Smooth muscle cell (in vitro differentiated cells): ENCODE data around the gene ABHD5. TPM values are rescaled to one million over a fixed set of nuclear protein-coding genes. Genes with fewer than 3 reads are reported as not detected.

Source experiments
- DNase-seq: peaks from one replicate; lab custom pipeline; 2025; ENCODE audit not compliant: unreplicated experiment; lab: John Stamatoyannopoulos, UW
- H2AFZ ChIP-seq: fragments of 200-600 bp; sonication (generic); 2 replicates; pipeline ENCODE4 v1.6.0; 2016; ENCODE audit warnings: antibody characterized with exemption, low read depth, mild to moderate bottlenecking
- H3F3A ChIP-seq: fragments of 200-600 bp; sonication (generic); 2 replicates; pipeline ENCODE4 v1.6.0; 2017; ENCODE audit warnings: antibody characterized with exemption, low read depth
- H3K27ac ChIP-seq: fragments of 200-600 bp; sonication (generic); 2 replicates; pipeline ENCODE4 v1.5.1; 2016; ENCODE audit warnings: low read depth, mild to moderate bottlenecking
- H3K27me3 ChIP-seq: fragments of 200-600 bp; sonication (generic); 2 replicates; pipeline ENCODE4 v1.6.1; 2016; ENCODE audit warnings: low read depth, mild to moderate bottlenecking
- H3K36me3 ChIP-seq: fragments of 200-600 bp; sonication (generic); 2 replicates; pipeline ENCODE4 v1.5.1; 2016; ENCODE audit warnings: low read depth
- H3K4me1 ChIP-seq: fragments of 200-600 bp; sonication (generic); 2 replicates; pipeline ENCODE4 v1.5.1; 2016; ENCODE audit warnings: low read depth
- H3K4me2 ChIP-seq: fragments of 200-600 bp; sonication (generic); 2 replicates; pipeline ENCODE4 v1.6.0; 2016; ENCODE audit warnings: mild to moderate bottlenecking
- H3K4me3 ChIP-seq: fragments of 200-600 bp; sonication (generic); 2 replicates; pipeline ENCODE4 v1.5.1; 2016; ENCODE audit warnings: mild to moderate bottlenecking
- H3K79me2 ChIP-seq: fragments of 200-600 bp; sonication (generic); 2 replicates; pipeline ENCODE4 v1.6.0; 2016; ENCODE audit warnings: low read depth, mild to moderate bottlenecking
- H3K9ac ChIP-seq: fragments of 200-600 bp; sonication (generic); 2 replicates; pipeline ENCODE4 v1.6.0; 2016; ENCODE audit warnings: low read depth
- H3K9me3 ChIP-seq: fragments of 200-600 bp; sonication (generic); replicated peaks from 2 replicates; pipeline ENCODE4 v1.5.1; 2016; ENCODE audit warnings: low read depth
- H4K20me1 ChIP-seq: fragments of 200-600 bp; sonication (generic); 2 replicates; pipeline ENCODE4 v1.6.0; 2016; ENCODE audit warnings: low read depth
- CTCF ChIP-seq: fragments of 200-600 bp; sonication (generic); IDR thresholded peaks from 2 replicates; pipeline ENCODE4 v1.5.1; 2017; ENCODE audit warnings: borderline replicate concordance, mild to moderate bottlenecking, antibody characterized with exemption; ENCODE audit not compliant: insufficient read depth, poor library complexity, severe bottlenecking
- WGBS: methylation state at CpG from one replicate; pipeline ENCODE4 v1.1.7; 2016; ENCODE audit warnings: low lambda C conversion rate; 5-methylcytosine and 5-hydroxymethylcytosine counted together
- polyA plus RNA-seq: library from polyadenylated mRNA; unstranded; fragments of >200 nt; fragmentation: Nextera tagmentation; extraction: Ambion mirVana; gene quantifications from 2 replicates; pipeline ENCODE4 v1.2.1, GENCODE V29; 2016
- total RNA-seq: library from RNA; depleted of rRNA; stranded (reverse); fragments of >200 nt; gene quantifications from 2 replicates; pipeline ENCODE4 v1.2.3, GENCODE V29; 2014

ABHD5 gene
- total and polyA plus RNA-seq, 2 experiments from 2014 or later = 8.6 to 9.3 TPM

DNA sequence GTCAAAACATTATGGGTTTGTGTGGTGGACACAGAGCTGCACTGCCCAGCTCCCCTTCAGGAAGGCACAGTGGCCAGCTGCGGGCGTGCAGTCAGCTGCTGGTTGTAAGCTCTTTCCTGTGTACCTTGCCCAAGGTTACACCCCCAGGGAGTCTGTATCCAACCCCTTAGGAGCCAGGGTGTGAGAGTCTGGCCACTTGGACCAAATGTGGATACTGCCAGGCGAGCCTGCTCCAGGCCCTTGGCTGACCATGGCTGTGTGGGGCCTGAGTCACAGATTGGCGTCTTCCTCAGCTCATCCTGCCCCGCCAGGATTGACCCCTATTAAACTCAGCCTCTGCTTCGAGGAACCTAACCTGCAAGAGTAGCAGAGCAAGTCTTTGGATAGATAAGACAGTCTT is 56.9 kb downstream of the ABHD5 start:
- no peaks in the 10 kb centered on the region for H4K20me1 ChIP-seq
- H3K4me1 ChIP-seq = no peaks in the 10 kb centered on the region
- no peak overlapping the region for H3K4me2 ChIP-seq
- no peaks in the 10 kb centered on the region for H3F3A ChIP-seq
- peak overlapping the region; percentile 29 for H2AFZ ChIP-seq
- no peak for DNase-seq
- H3K36me3 ChIP-seq = no peaks in the 10 kb centered on the region
- H3K79me2 ChIP-seq = no peaks in the 10 kb centered on the region
- no peaks in the 10 kb centered on the region for H3K9me3 ChIP-seq
- no peak overlapping the region for H3K9ac ChIP-seq
- H3K4me3 ChIP-seq = no peak overlapping the region
- no peaks in the 10 kb centered on the region for H3K27me3 ChIP-seq
- 66% methylated on average over 6 of the region's 6 CpGs for WGBS
- no peak for TF ChIP-seq CTCF
- H3K27ac ChIP-seq = no peak overlapping the region

GRCh38 chr3:43748179-43748578 is 57.4 kb downstream of the ABHD5 start:
- Histone ChIP-seq H2AFZ (peak overlapping the region; percentile 29), H3K36me3 (no peaks in the 10 kb centered on the region), H3K9ac (no peak overlapping the region), H3K4me3 (no peak overlapping the region), H3K9me3 (no peaks in the 10 kb centered on the region), H3F3A (no peaks in the 10 kb centered on the region), H4K20me1 (no peaks in the 10 kb centered on the region), H3K4me2 (no peak overlapping the region), H3K27me3 (no peaks in the 10 kb centered on the region), H3K4me1 (no peaks in the 10 kb centered on the region), H3K79me2 (no peaks in the 10 kb centered on the region), H3K27ac (no peak overlapping the region)
- WGBS = 68% methylated on average over 5 of the region's 5 CpGs
- no peak for DNase-seq
- no peak for TF ChIP-seq CTCF

DNA sequence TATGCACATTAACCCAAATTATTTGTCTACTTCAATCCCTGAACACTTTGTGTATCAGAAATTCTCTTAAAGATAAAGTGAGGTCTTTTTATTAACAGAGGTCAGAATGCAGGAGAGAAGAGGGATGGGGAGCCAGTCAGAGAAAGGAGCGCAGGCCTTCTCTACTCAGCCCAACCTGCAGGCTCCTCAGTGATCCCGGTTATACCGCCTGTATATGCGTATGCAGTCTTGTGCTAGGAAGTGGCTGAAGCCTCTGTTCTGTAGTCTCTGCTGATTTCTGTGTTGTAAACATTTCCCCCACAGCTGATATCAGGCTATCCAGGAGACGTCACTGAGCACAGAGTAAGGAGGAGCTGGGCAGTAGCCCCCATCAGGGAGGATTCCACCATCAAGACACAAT is 57.9 kb downstream of the ABHD5 start:
- no peak for DNase-seq
- 77% methylated on average over 5 of the region's 5 CpGs for WGBS

More for the DNA sequence above, 57.9 kb downstream of the ABHD5 start:
- H3K4me2 ChIP-seq = no peak overlapping the region
- no peaks in the 10 kb centered on the region for H3F3A ChIP-seq
- no peaks in the 10 kb centered on the region for H4K20me1 ChIP-seq
- H3K27ac ChIP-seq = no peak overlapping the region
- no peaks in the 10 kb centered on the region for H3K9me3 ChIP-seq
- H3K4me1 ChIP-seq = no peaks in the 10 kb centered on the region
- TF ChIP-seq CTCF = no peak
- H3K27me3 ChIP-seq = no peaks in the 10 kb centered on the region
- H3K79me2 ChIP-seq = no peaks in the 10 kb centered on the region
- no peaks in the 10 kb centered on the region for H3K36me3 ChIP-seq
- H3K4me3 ChIP-seq = no peak overlapping the region
- H3K9ac ChIP-seq = no peak overlapping the region
- H2AFZ ChIP-seq = no peak overlapping the region
